ENCODE results near the gene C19orf67.
"Not testable (repeated sequence)": the region's sequence is repeated elsewhere in the genome, so short reads cannot be mapped to it uniquely, and the experiment has no call there.

C19orf67 gene

DNA sequence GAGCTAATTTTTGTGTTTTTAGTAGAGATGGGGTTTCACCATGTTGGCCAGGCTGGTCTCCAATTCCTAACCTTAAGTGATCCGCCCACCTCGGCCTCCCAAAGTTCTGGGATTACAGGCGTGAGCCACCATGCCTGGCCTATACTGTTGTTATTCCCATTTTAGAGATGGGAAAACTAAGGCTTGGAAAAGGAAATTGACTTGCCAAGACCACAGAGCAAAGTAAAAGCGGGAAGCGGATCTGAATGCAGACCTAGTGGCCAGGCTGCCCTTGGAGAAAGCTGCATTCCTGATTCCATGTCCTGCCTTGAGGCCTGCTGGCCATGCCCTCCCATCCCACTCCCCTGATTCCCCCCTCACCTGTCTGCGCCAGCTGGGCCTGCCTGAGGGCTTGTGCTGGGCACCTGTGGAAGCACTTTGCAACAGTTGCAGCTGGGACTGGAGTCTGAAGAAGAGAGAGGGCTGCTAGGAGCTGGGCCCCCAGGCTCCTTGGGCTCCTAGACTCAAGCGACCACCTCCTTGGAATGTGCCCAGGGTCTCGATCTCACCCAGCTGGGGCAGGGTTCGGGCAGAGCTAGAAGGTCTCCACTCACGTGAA is 29.4 kb downstream of the C19orf67 start:
- no peak for DNase-seq (ENCODE audit: low read depth)

DNA sequence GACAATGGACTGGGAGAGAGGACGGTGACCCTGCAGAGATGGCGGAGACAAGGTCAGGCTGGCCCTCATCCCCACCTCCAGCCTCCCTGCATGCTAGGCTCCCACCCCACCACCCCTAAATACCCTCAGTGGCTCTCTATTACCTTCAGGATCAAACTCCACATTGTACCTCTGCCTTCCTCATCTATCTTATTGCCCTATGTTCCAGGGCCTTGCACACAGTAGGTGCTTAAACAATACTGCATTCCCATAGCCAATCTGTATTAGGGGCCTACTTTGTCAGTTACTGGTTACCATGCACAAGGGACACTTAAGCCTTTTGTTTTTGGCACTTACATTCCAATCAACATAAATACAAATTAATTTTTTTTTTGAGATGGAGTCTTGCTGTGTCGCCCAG is 30.2 kb downstream of the C19orf67 start:
- no peak for DNase-seq (ENCODE audit: low read depth)

GRCh38 chr19:14054721-14055120 is 30.9 kb downstream of the C19orf67 start:
- DNase-seq (ENCODE audit: low read depth) = no peak

GRCh38 chr19:14054099-14054498 is 31.5 kb downstream of the C19orf67 start:
- DNase-seq (ENCODE audit: low read depth) = no peak

GRCh38 chr19:14053500-14053899 is 32.1 kb downstream of the C19orf67 start:
- DNase-seq (ENCODE audit: low read depth) = no peak

DNA sequence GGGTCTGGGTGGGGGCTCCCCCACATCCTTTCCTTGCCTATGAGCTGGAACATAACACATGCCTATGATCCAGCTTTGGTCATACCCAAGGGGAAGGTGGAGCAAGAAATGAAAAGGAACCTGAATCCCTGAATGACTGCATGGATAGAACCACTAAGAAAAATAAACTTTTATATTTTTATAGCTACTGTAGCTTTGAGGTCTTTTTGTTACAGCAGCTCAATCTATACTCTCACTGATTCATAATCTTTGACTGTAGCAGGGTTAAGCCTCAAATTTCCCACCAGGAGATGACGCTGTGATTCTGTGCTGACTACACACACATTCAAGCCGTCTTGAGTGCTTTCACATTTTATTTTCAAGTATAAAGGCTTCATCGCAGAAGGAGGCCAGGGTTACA is 32.6 kb downstream of the C19orf67 start:
- DNase-seq (ENCODE audit: low read depth) = no peak

DNA sequence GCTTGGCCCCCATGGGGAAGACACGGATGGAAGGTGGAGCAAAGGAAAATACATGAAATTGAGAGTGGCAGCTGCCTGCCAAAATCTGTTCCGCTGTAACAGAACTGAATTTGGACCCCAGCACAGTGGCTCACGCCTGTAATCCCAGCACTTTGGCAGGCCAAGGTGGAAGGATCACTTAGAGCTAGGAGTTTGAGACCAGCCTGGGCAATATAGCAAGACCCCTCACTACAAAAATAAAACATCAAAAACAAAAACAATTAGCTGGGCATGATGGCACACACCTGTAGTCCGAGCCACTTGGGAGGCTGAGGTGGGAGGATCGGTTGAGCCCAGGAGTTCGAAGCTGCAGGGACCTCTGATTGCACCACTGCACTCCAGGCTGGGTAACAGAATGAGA is 33.1 kb downstream of the C19orf67 start:
- DNase-seq (ENCODE audit: low read depth) = no peak

GRCh38 chr19:14051980-14052379 is 33.6 kb downstream of the C19orf67 start:
- no peak for DNase-seq (ENCODE audit: low read depth)

DNA sequence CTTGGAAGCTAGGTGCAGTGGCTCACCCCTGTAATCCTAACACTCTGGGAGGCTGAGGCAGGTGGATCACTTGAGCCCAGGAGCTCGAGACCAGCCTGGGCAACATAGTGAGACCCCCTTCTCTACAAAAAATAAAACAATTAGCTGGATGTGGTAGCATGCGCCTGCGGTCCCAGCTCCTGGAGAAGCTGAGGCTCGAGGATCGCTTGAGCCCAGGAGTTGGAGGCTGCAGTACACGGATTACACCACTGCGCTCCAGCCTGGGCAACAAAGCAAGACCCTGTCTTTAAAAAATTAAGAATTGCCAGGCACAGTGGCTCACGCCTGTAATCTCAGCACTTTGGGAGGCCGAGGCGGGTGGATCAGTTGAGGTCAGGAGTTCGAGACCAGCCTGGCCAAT is 34.6 kb downstream of the C19orf67 start:
- not testable (repeated sequence) for DNase-seq (ENCODE audit: low read depth)

DNA sequence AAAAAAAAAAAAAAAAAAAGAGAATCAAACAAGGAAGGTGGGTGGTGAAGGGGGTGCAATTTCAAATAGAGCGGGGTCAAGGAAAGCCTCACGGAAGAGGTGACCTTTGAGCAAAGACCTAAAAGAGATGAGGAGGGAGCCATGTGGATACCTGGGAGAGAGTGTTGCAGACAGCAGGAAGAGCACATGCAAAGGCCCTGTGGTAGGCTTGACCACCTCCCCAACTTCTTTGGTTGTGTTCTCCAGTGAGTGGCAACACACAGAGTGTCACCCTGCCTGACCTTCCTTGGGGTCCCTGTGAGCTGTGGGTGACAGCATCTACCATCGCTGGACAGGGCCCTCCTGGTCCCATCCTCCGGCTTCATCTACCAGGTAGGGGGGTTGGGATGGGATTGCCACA is 35.1 kb downstream of the C19orf67 start:
- no peak for DNase-seq (ENCODE audit: low read depth)

DNA sequence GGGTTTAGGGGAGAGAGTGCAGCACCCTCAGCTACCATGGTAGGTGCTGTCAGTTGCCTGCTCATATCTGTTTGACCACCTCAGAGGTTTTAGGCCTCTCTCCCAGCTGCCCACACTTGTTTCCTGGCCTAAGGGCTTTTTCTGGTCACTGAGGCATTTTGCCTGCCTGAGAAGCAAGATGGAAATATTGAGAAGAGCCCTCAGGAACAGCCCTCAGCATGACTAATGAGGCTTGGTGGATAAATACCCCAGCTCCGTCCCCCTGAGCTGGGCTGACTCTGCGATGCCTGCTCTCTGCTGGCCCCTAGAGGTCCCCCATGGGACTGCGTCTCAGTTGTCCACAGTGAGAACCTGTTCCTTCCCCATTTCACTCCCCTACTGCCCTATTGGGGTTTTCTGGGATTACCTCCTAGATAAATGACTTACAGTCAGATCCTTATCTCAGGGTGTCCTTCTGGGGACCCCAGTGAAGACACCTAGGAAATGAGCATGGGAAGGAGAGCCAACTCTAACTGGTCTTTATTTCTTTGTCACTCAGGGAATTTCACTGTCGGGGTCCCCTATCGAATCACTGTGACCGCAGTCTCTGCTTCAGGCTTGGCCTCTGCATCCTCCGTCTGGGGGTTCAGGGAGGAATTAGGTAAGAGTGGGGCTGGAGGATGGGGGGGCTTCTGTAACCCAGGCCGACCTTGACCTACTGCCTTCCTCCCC is 37.0 kb downstream of the C19orf67 start:
- DNase-seq (ENCODE audit: low read depth) = no peak

DNA sequence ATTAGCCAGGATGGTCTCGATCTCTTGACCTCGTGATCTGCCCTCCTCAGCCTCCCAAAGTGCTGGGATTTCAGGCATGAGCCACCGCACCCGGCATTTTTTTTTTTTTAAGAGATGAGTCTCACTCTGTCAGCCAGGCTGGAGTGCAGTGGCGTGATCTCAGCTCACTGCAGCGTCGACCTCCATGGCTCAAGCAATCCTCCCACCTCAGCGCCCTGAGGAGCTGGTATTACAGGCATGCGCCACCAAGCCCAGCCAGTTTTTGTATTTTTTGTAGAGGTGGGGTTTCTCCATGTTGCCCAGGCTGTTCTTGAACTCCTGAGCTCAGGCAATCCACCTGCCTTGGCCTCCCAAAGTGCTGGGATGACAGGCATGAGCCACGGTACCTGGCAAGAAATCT is 37.7 kb downstream of the C19orf67 start:
- not testable (repeated sequence) for DNase-seq (ENCODE audit: low read depth)

DNA sequence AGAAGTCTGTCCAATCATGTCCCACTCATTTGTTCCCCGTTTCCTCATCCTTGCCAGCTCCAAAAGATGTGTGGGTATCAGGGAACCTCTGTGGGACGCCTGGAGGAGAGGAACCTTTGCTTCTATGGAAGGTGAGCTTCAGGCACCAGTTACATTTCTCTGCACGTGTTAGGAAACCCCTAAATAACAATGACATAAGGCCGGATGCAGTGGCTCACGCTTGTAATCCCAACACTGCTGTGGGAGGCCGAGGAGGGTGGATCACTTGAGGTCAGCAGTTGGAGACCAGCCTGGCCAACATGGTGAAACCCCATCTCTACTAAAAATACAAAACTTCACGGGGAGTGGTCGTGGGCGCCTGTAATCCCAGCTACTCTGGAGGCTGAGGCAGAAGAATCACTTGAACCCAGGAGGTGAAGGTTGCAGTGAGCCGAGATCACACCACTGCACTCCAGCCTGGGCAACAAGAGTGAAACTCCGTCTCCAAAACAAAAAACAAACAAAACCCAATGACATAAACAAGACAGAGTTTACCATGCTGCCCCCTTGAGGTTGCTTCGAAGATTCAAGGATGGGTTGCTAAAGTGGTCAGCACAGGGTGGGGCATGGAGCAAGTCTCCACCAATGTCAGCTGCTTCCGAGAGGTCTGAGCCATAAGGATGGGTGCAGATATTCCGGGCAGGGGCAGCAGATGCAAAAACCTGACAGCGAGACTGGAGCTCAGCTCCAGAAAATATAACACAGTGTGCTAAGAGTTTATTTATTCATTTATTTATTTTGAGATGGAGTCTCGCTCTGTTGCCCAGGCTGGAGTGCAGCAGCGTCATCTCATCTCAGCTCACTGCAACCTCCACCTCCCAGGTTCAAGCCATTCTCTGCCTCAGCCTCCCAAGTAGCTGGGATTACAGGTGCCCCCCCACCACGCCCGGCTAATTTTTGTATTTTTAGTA is 42.6 kb downstream of the C19orf67 start:
- peak; percentile 69 for DNase-seq (ENCODE audit: low read depth)

DNA sequence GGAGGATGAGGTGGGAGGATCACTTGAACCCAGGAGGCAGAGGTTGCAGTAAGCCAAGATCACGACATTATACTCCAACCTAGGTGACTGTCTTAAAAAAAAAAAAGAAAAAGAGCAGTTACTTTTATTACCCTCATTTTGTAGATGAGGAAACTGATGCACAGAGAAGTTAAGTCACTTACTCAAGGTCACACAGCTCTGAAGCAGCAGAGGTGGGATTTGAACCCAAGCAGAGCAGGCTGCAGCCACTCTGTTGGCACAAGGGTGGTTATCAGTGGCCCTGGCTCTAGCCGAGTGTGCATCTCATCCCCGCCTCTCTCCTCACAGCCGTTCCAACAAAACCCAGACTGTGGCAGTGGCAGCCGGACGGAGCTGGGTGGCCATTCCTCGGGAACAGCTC is 46.4 kb downstream of the C19orf67 start:
- no peak for DNase-seq (ENCODE audit: low read depth)

DNA sequence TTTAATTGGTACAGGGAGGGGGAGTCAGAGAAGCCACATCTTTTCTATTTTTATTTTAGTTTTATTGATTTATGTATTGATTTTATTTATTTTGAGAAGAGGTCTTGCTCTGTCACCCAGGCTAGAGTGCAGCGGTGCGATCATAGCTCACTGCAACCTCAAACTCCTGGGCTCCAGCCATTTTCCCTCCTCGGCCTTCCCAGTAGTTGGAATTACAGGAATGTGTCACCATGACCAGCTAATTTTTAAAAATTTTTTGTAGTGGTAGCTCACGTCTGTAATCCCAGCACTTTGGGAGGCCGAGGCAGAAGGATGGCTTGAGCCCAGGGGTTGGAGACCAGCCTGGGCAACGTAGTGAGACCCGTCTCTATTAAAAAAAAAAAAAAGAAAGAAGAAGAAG is 49.9 kb downstream of the C19orf67 start:
- no peak for DNase-seq (ENCODE audit: low read depth)

- not testable (repeated sequence) for DNase-seq (ENCODE audit: low read depth)
Measured at GRCh38 chr19:14035159-14035558, 50.4 kb downstream of the C19orf67 start.

DNA sequence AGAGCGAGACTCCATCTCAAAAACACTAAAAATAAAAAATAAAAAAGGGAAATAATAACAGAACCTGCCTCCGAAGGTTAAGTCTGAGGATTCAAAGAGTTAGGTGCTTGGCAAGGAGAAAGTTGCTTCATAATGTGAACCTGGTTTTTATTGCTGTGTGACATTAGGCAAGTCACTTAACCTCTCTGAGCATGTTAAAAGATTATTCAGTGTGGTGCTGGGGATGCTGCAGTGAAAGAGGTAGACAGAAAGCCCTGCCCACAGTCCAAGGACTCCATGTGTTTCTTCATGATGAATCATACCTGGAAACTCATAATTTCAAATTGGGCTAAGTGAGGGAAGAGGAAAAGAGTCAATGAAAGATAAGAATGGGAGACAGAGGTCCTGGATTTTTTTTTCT is 51.6 kb downstream of the C19orf67 start:
- DNase-seq (ENCODE audit: low read depth) = no peak

GRCh38 chr19:14031719-14032480 is 53.7 kb downstream of the C19orf67 start, which contains the start of gene IL27RA:
IL27RA (plus strand) TSS chr19:14031762; CDS start chr19:14031873, 111 bp downstream.
- DNase-seq (ENCODE audit: low read depth) = peak; percentile 6

Measured in fibroblast of the conjunctiva (primary cell).